ENCODE results near the gene ACTA1. TPM values are rescaled to one million over a fixed set of nuclear protein-coding genes. Genes with fewer than 3 reads are reported as not detected.
"Not testable (repeated sequence)": the region's sequence is repeated elsewhere in the genome, so short reads cannot be mapped to it uniquely, and the experiment has no call there.

Gene ACTA1
- total and polyA plus RNA-seq, 2 donors (not counting 1 experiment from before 2014, with no cell fraction given), result 0.21 TPM; not detected in 1

DNA sequence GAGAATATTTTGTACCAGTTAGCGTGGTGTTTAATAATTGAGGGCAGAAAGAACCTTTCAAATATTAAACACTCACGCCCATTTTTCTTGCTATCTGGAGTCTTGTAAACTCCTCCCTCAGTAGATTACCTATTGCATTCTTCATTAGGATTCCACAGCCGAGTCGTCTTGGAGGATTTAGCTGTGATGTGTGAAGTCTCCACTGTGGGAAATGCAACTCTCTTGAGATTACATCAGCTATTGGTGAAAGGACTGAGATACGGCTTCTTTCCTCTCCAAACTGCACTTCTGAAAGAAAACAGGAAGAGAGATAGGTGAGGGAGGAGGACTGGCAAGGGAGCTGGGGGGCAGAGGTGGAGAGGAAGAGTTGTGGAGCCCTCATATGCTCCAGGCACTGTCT, 36.1 kb downstream of the ACTA1 start:
- no peak overlapping the region for H3K27ac Mint-ChIP-seq
- WGBS (ENCODE audit: insufficient coverage), result no CpG with 5 or more reads among the region's 5 CpGs
- peaks cover 0 to 7% (median 0%) of the 10 kb centered on the region in 4 experiments for H3K27me3 ChIP-seq (replicated peaks in 1 of 4; ENCODE audit: control extremely low read depth in 1 of 4, control insufficient read depth in 3 of 4, insufficient read depth in 4 of 4, low read length in 3 of 4)

DNA sequence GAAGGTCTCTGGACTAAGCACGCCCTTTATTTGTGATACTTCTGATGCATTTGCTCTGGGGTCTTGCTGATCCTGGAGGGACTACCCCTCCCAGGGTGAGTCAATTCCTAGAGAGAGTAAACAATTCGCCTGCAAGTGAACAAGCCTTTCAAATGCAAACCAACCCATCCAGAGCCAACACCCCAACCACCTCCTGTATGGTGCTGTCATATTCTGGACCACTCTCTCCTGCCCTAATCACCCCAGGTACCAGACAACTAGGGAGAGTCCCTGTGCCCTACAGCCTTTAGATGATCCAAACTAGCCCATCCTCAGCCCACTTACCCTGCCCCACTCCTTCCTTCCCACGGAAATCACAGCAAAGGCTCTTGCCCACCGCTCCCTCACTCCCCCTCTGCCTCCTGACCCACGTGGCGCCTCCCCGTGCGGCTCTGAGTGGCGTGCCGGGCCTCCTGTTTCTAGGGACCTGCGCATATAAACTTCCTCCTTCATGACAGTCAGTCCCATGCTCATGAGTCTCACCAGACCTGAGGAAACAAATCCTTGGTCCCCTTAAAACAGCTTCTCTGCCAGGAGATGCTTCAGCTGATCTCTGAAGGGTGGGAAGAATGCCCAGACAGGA, 37.2 kb downstream of the ACTA1 start:
- H2AFZ ChIP-seq (ENCODE audit: insufficient read depth, low read depth, low read length, poor library complexity, severe bottlenecking), result no peak overlapping the region
- no peaks in the 10 kb centered on the region for H3K4me1 Mint-ChIP-seq
- H3K9me3 Mint-ChIP-seq (ENCODE audit: insufficient read depth), result no peaks in the 10 kb centered on the region
- DNase-seq (no peak), ATAC-seq (ENCODE audit: low read depth) (no peak)
- H3K4me3 ChIP-seq (ENCODE audit: control extremely low read depth in 1 of 5, extremely low read depth in 1 of 5, insufficient read depth in 1 of 5, low read depth in 2 of 5, low read length in 4 of 5), result no peak overlapping the region
- H3K27ac ChIP-seq (ENCODE audit: low read length in 2 of 2), result no peak overlapping the region
- no peak overlapping the region for H3K9ac ChIP-seq (ENCODE audit: low read length)
- ChIA-PET CTCF (interaction anchor here (1.1 kb wide), 1 partner anchor 10 kb away, joined by 3 read pairs; no protein-coding TSS in a partner anchor), POLR2A (no interaction called here)
- intact Hi-C loops (cut with micrococcal nuclease), result no loop called here
- WGBS (ENCODE audit: insufficient coverage), result 31% methylated on average over 11 of the region's 11 CpGs
- no peak overlapping the region for H3K4me2 ChIP-seq (replicated peaks; ENCODE audit: low read depth, low read length, poor library complexity, severe bottlenecking)
- H3K9me3 ChIP-seq (ENCODE audit: control extremely low read depth in 1 of 3, control insufficient read depth in 2 of 3, insufficient read depth in 1 of 3, low read length in 2 of 3), result no peaks in the 10 kb centered on the region
- no peak for TF ChIP-seq EZH2 (IDR thresholded peaks at IDR 0.05; ENCODE audit: borderline replicate concordance, insufficient read depth, low read depth, low read length, poor library complexity, severe bottlenecking)
- TF ChIP-seq, protein P1, sequence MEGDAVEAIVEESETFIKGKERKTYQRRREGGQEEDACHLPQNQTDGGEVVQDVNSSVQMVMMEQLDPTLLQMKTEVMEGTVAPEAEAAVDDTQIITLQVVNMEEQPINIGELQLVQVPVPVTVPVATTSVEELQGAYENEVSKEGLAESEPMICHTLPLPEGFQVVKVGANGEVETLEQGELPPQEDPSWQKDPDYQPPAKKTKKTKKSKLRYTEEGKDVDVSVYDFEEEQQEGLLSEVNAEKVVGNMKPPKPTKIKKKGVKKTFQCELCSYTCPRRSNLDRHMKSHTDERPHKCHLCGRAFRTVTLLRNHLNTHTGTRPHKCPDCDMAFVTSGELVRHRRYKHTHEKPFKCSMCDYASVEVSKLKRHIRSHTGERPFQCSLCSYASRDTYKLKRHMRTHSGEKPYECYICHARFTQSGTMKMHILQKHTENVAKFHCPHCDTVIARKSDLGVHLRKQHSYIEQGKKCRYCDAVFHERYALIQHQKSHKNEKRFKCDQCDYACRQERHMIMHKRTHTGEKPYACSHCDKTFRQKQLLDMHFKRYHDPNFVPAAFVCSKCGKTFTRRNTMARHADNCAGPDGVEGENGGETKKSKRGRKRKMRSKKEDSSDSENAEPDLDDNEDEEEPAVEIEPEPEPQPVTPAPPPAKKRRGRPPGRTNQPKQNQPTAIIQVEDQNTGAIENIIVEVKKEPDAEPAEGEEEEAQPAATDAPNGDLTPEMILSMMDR (IDR thresholded peaks at IDR 0.05), result no peak
- no peaks in the 10 kb centered on the region for H4K20me1 ChIP-seq (ENCODE audit: control insufficient read depth, insufficient read depth, low read length, poor library complexity, severe bottlenecking)
- H3K4me3 Mint-ChIP-seq, result no peak overlapping the region
- H3K4me1 ChIP-seq (ENCODE audit: control insufficient read depth in 2 of 2, insufficient read depth in 2 of 2, low read length in 2 of 2), result no peaks in the 10 kb centered on the region
- no peak overlapping the region for H3K27ac Mint-ChIP-seq
- H3K27me3 Mint-ChIP-seq, result peaks cover 53% of the 10 kb centered on the region
- no peaks in the 10 kb centered on the region for H3K36me3 ChIP-seq (replicated peaks in 1 of 2; ENCODE audit: control extremely low read depth in 1 of 2, control insufficient read depth in 1 of 2, extremely low read depth in 1 of 2, insufficient read depth in 2 of 2, low read length in 1 of 2)
- no peaks in the 10 kb centered on the region for H3K79me2 ChIP-seq (ENCODE audit: control insufficient read depth, insufficient read depth, low read length)
- peaks cover 0 to 7% (median 0%) of the 10 kb centered on the region in 4 experiments for H3K27me3 ChIP-seq (replicated peaks in 1 of 4; ENCODE audit: control extremely low read depth in 1 of 4, control insufficient read depth in 3 of 4, insufficient read depth in 4 of 4, low read length in 3 of 4)

More for the DNA sequence above, 36.1 kb downstream of the ACTA1 start:
- H3K4me3 ChIP-seq (ENCODE audit: control extremely low read depth in 1 of 5, extremely low read depth in 1 of 5, insufficient read depth in 1 of 5, low read depth in 2 of 5, low read length in 4 of 5), result no peak overlapping the region
- no peaks in the 10 kb centered on the region for H3K9me3 ChIP-seq (ENCODE audit: control extremely low read depth in 1 of 3, control insufficient read depth in 2 of 3, insufficient read depth in 1 of 3, low read length in 2 of 3)
- H4K20me1 ChIP-seq (ENCODE audit: control insufficient read depth, insufficient read depth, low read length, poor library complexity, severe bottlenecking), result no peaks in the 10 kb centered on the region
- Mint-ChIP-seq H3K9me3 (ENCODE audit: insufficient read depth) (no peaks in the 10 kb centered on the region), H3K27me3 (peaks cover 52% of the 10 kb centered on the region), H3K4me1 (no peaks in the 10 kb centered on the region), H3K4me3 (no peak overlapping the region)
- ChIA-PET CTCF (interaction anchor here (1.1 kb wide), 1 partner anchor 9 kb away, joined by 3 read pairs; no protein-coding TSS in a partner anchor), POLR2A (no interaction called here)
- DNase-seq (no peak), ATAC-seq (ENCODE audit: low read depth) (no peak)
- H2AFZ ChIP-seq (ENCODE audit: insufficient read depth, low read depth, low read length, poor library complexity, severe bottlenecking), result no peak overlapping the region
- no peaks in the 10 kb centered on the region for H3K4me1 ChIP-seq (ENCODE audit: control insufficient read depth in 2 of 2, insufficient read depth in 2 of 2, low read length in 2 of 2)
- no peaks in the 10 kb centered on the region for H3K36me3 ChIP-seq (replicated peaks in 1 of 2; ENCODE audit: control extremely low read depth in 1 of 2, control insufficient read depth in 1 of 2, extremely low read depth in 1 of 2, insufficient read depth in 2 of 2, low read length in 1 of 2)
- TF ChIP-seq, protein P1 (IDR thresholded peaks at IDR 0.05), result no peak
- TF ChIP-seq EZH2 (IDR thresholded peaks at IDR 0.05; ENCODE audit: borderline replicate concordance, insufficient read depth, low read depth, low read length, poor library complexity, severe bottlenecking), result no peak
- intact Hi-C loops (cut with micrococcal nuclease), result no loop called here
- H3K4me2 ChIP-seq (replicated peaks; ENCODE audit: low read depth, low read length, poor library complexity, severe bottlenecking), result no peak overlapping the region
- H3K79me2 ChIP-seq (ENCODE audit: control insufficient read depth, insufficient read depth, low read length), result no peaks in the 10 kb centered on the region
- H3K27ac ChIP-seq (ENCODE audit: low read length in 2 of 2), result no peak overlapping the region
- H3K9ac ChIP-seq (ENCODE audit: low read length), result no peak overlapping the region

DNA sequence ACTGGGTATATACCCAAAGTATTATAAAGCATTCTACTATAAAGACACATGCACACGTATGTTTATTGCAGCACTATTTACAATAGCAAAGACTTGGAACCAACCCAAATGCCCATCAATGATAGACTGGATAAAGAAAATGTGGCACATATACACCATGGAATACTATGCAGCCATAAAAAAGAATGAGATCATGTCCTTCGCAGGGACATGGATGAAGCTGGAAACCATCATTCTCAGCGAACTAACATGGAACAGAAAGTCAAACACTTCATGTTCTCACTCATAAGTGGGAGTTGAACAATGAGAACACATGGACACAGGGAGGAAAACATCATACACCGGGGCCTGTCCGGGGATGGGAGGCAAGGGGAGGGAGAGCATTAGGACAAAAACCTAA, 39.4 kb downstream of the ACTA1 start:
- H3K79me2 ChIP-seq (ENCODE audit: control insufficient read depth, insufficient read depth, low read length); H3K27ac Mint-ChIP-seq; H3K9ac ChIP-seq (ENCODE audit: low read length); H3K4me1 ChIP-seq (ENCODE audit: control insufficient read depth in 2 of 2, insufficient read depth in 2 of 2, low read length in 2 of 2); H3K4me3 Mint-ChIP-seq; H4K20me1 ChIP-seq (ENCODE audit: control insufficient read depth, insufficient read depth, low read length, poor library complexity, severe bottlenecking); H3K4me3 ChIP-seq (ENCODE audit: control extremely low read depth in 1 of 5, extremely low read depth in 1 of 5, insufficient read depth in 1 of 5, low read depth in 2 of 5, low read length in 4 of 5); CTCF ChIA-PET; H3K9me3 Mint-ChIP-seq (ENCODE audit: insufficient read depth); H3K4me2 ChIP-seq (replicated peaks; ENCODE audit: low read depth, low read length, poor library complexity, severe bottlenecking); H3K4me1 Mint-ChIP-seq; ATAC-seq (ENCODE audit: low read depth); intact Hi-C loops (cut with micrococcal nuclease); H3K9me3 ChIP-seq (ENCODE audit: control extremely low read depth in 1 of 3, control insufficient read depth in 2 of 3, insufficient read depth in 1 of 3, low read length in 2 of 3); H3K36me3 ChIP-seq (replicated peaks in 1 of 2; ENCODE audit: control extremely low read depth in 1 of 2, control insufficient read depth in 1 of 2, extremely low read depth in 1 of 2, insufficient read depth in 2 of 2, low read length in 1 of 2); H3K27ac ChIP-seq (ENCODE audit: low read length in 2 of 2); POLR2A ChIA-PET; H2AFZ ChIP-seq (ENCODE audit: insufficient read depth, low read depth, low read length, poor library complexity, severe bottlenecking); DNase-seq: not testable (repeated sequence)
- peaks cover 56% of the 10 kb centered on the region for H3K27me3 Mint-ChIP-seq
- no CpG with 5 or more reads among the region's 5 CpGs for WGBS (ENCODE audit: insufficient coverage)
- peaks cover 0 to 11% (median 0%) of the 10 kb centered on the region in 4 experiments for H3K27me3 ChIP-seq (replicated peaks in 1 of 4; ENCODE audit: control extremely low read depth in 1 of 4, control insufficient read depth in 3 of 4, insufficient read depth in 4 of 4, low read length in 3 of 4)

All from B cell (primary cell).